Measurements from ENCODE around the gene MEGF6.

Gene MEGF6

GRCh38 chr1:3644273-3644672 is 33.0 kb upstream of the MEGF6 start:
- no peak for DNase-seq (ENCODE audit: low read depth in 2 of 2)
- TF ChIP-seq, protein P1, sequence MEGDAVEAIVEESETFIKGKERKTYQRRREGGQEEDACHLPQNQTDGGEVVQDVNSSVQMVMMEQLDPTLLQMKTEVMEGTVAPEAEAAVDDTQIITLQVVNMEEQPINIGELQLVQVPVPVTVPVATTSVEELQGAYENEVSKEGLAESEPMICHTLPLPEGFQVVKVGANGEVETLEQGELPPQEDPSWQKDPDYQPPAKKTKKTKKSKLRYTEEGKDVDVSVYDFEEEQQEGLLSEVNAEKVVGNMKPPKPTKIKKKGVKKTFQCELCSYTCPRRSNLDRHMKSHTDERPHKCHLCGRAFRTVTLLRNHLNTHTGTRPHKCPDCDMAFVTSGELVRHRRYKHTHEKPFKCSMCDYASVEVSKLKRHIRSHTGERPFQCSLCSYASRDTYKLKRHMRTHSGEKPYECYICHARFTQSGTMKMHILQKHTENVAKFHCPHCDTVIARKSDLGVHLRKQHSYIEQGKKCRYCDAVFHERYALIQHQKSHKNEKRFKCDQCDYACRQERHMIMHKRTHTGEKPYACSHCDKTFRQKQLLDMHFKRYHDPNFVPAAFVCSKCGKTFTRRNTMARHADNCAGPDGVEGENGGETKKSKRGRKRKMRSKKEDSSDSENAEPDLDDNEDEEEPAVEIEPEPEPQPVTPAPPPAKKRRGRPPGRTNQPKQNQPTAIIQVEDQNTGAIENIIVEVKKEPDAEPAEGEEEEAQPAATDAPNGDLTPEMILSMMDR (IDR thresholded peaks at IDR 0.05; ENCODE audit: low read depth, low read length) = no peak
- no peak overlapping the region for H3K4me3 ChIP-seq (replicated peaks in 1 of 2; ENCODE audit: low read depth in 2 of 2, low read length in 2 of 2)

GRCh38 chr1:3642919-3643675 is 31.8 kb upstream of the MEGF6 start:
- TF ChIP-seq, protein P1 (IDR thresholded peaks at IDR 0.05; ENCODE audit: low read depth, low read length) = no peak
- no peak overlapping the region for H3K4me3 ChIP-seq (replicated peaks in 1 of 2; ENCODE audit: low read depth in 2 of 2, low read length in 2 of 2)
- DNase-seq (ENCODE audit: low read depth in 2 of 2) = no peak

DNA sequence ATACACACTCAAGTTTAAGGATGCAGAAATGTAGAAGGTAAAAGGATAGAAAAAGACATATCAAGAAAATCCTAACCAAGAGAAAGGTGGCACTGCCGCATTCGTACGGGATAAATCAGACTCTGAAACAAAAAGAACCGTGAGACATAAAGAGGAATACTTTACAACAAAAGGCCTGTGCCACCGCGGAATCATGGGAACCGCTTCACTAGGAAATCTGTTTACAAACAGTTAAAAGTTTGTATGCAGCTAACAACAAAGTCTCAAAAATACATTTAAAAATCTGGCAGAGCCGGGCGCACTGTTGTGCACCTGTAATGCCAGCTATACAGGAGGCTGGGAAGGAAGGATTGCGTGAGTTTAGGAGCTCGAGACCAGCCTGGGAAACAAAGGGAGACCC is 30.5 kb upstream of the MEGF6 start:
- H3K4me3 ChIP-seq (replicated peaks in 1 of 2; ENCODE audit: low read depth in 2 of 2, low read length in 2 of 2) = no peak overlapping the region
- TF ChIP-seq, protein P1 (IDR thresholded peaks at IDR 0.05; ENCODE audit: low read depth, low read length) = no peak
- DNase-seq (ENCODE audit: low read depth in 2 of 2) = no peak

DNA sequence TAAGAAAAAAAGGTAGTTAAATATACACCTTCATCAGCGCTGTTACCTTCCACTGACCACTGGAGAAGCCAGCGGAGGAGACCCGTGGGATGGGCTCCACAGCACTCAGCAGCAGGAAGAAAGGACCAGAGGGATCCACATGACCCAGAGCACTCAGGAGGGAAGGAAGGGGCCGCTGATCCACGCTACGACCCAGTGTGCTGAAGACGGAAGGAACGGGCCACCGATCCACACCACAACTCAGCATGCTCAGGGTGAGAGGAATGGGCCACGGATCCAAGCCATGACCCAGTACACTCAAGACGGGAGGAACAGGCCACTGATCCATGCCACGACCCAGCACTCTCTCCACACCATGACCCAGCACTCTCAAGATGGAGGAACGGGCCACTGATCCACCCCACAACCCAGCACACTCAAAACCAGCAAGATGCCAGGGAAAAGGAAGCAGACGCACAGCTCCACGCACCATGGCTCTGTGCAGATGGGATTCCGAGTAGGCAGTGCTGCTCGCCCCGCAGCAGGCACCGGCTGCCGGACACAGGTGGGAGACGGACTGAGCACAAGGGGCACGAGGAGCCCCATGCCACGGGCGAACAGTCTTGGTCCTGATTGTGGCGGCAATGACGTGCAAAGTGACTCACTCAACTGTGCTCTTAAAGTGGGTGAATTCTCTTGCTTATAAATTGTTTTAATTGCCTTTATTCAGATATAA is 29.9 kb upstream of the MEGF6 start:
- no peak overlapping the region for H3K4me3 ChIP-seq (replicated peaks in 1 of 2; ENCODE audit: low read depth in 2 of 2, low read length in 2 of 2)
- TF ChIP-seq, protein P1 (IDR thresholded peaks at IDR 0.05; ENCODE audit: low read depth, low read length) = no peak
- DNase-seq (ENCODE audit: low read depth in 2 of 2) = no peak

- DNase-seq (ENCODE audit: low read depth in 2 of 2) = no peak
- TF ChIP-seq, protein P1 (IDR thresholded peaks at IDR 0.05; ENCODE audit: low read depth, low read length) = no peak
- H3K4me3 ChIP-seq (replicated peaks in 1 of 2; ENCODE audit: low read depth in 2 of 2, low read length in 2 of 2) = no peak overlapping the region
Observed at GRCh38 chr1:3640121-3640837, 29.0 kb upstream of the MEGF6 start.

DNA sequence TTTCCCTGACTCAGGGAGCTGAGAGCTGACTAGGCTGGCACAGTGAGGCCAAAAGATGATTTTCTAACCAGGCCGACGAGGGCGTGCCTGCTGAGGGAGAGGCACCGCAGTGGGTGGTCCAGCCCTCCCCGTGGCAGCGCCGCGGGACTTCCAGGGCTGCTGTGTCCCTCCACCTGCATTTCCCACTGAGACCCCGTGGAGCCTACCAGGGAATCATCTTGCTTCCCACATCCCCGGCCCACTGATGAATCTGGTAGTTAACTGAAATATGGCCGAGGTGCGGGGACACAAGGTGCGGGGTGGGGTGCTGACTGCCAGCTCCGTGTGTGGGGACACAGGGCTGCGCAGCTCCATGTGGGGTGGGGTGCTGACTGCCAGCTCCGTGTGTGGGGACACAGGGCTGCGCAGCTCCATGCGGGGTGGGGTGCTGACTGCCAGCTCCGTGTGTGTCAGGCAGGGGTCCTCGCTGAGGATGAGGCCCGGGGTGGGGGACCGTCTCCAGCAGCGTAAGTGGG is 28.1 kb upstream of the MEGF6 start:
- no peak for DNase-seq (ENCODE audit: low read depth in 2 of 2)
- TF ChIP-seq, protein P1 (IDR thresholded peaks at IDR 0.05; ENCODE audit: low read depth, low read length) = no peak
- H3K4me3 ChIP-seq (replicated peaks in 1 of 2; ENCODE audit: low read depth in 2 of 2, low read length in 2 of 2) = no peak overlapping the region
